ENCODE results near the gene SDCCAG8.

Gene SDCCAG8

DNA sequence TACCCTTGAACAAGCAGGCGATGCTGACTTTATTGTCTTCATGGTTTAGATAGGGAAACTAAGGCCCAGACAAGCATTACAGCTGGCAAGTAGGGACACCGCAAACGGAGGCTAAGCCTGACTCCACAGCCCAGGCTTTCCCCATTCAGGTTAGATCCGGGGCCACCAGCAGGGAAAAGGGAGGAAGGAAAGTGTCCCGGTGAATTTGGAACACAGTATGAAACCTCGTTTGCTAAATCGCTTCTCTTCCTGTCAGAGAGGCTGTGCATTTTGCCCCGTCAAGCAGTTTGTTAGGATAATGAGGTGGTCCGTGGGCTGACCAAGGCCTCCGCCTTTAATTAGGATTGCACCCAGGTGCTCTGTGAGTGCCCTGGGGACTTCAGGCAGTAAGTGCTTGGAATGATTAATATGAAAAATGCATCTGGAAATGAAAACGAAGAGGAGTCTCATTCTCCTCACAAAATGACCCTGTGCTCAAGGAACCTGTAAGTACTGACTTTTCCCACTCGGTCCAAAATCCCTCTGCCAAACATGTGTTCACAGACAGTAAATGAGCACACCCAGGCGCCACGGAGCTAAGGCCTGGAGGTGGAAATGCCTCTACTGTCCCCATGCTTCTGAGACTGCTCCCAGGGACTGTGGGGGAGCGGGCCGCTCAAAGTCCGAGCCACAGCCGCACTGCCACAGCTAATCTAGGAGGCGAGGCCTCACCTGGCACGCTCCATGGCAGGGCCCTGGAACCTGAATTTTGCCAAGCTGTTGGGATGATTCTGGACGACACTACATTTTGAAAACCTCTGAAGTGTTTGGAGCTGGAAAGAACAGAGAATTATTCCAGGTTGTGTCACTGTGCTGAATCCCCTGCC is 234.1 kb downstream of the SDCCAG8 start:
- DNase-seq, result peak; percentile 100

DNA sequence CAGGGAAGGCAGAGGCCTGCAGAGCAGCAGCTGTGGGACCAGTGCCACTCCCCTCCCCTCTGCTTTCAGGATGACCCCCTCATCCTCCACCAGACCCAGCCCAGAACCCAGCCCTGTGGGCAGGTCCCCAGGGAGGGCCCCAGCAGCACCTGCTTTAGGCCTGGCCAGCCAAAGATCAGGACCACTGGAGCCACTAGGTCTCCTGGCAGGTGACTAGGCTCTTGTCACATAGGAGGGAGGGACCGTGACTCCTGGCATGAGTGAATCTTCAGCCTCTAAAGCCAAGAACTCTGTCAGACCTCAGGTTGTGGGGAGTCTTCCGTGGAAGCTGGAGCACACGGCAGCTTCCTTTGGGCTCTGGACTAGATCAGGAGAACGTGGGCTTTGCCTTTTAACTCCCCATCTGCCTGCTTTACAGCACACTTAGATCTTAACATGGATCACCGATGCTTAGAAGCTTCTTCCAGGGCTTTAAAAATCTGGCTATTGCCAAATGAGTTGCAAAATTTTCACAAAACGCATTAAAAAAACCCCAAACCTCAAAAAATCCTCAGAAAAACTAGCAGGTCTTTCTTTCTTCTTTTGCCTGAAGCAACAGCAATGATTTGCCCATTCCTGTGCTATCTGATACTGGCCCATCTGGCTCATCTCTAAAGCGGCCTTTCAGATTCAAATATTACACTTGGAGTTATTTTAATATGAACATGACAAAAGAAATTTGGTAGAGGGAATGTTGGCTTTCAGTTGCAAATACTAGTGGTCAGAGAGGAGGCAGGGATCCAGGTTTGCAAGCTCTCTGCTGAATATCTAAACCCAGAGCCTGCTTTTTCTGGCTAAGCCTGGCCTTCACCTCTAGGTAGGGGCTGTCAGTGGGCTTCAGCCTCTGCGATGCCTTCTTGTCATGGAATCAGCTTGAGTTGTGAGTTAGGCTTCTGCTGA is 235.2 kb downstream of the SDCCAG8 start:
- DNase-seq, result peak; percentile 100

DNA sequence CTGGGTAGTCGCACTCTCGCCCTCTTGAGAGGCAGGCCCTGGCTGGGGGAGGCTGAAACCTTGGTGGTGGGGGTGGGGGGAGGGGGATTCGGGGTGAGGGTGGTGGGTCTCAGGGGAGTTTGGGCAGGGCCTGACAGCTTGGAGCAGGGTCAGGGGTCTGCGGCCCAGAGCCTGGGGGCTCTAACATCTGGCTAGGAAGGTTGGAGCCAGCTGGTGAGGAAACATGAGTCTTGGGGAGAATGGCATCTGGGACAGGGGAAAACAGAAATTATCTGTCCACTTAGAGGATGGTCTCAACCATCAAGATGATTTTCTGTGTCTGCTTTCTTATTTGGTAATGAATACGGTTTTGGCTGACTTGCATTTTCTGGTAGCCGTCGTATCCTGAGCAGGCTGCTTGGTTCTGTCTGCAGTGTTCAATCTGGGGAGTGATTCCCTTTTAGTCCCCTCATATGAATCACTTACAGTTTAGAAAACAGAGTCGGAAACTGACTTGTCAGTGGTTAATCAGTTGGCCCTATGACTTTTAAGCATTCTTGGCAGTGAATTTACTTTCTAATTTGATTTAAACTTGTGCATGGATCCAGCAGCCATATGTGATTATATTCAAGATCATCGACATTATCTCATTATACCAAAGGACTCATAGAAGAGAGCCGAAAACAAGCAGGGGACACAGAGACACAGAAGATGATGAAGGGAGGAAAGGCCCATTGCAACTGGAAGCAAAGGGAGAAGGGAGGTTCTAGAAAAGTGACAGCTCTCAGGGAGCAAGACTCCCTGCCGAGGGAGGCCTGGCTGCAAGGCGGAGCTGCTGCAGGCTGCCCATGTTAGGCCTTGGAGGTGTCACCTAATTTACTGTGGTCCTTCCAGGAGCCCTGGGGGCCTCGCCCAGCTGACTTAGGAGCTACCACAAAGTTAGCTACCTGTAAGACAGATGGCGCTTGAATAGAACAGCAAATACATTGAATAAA is 237.6 kb downstream of the SDCCAG8 start:
- peak; percentile 100 for DNase-seq

DNA sequence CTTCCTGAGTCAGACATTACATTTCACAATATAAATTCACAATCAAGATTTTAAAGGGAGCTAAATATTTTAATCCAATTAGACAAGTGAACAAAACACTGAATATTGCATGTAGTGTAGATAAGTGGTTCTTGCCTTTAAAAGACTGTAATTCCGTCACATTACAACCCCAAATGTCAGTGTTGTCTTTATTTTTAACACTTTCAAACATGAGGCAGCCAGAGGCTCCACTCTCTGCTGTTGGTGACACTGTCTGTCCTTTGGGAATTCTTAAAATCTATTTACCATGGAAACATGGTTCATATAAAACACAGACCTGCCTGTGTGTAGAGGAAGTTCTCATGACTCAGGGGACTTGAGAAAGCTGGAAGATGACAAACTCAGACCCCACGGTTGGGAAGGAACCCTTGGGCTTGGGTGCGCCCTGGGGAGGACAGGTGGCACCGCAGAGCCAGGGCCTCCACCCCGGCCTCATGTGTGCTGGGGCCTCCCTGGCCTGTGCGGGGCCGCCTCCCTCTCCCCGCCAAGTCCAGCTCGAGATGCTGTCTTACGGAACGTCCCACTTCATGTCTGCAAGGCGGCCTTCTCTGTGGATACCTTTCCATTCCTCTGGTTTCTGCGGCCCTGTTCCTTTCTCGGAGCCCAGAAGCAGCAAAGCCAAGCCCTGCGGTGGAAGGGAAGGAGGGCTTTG is 239.0 kb downstream of the SDCCAG8 start:
- DNase-seq, result peak; percentile 100

DNA sequence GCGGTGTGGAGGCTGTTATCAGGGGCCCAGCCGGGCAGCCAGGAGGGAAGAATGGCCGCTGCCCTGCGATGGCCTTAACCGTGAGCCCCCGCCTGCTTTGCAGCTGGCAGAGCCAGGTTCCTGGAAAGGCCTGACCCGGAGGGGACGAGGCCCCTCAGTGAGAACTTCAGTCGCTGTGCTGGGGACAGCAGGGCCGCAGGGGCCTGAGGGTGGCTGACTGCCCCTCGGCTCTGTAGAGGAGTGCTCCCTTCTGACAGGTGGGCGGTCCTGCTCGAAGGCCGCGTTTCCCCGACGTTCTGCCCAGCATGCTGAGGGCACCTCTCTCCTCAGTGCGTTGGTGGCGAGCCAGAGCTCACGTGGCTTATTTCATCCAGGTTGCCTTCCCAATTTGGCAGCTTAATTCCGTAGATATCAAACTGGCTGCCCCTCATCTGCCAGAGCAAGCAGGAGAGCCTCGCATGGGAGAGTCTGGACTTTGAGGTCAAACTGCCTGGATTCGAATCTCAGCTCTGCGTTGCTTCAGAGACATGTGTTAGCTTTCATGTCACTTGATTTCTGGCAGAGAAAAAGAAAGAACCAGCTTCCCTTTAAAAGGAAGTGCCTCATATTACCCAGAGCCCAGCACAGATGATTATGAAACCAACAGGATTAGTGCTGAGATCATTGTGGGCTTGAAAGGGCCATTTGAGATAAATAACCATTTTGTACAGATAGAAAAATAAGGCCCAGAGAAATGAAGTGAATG is 239.8 kb downstream of the SDCCAG8 start:
- peak; percentile 100 for DNase-seq

DNA sequence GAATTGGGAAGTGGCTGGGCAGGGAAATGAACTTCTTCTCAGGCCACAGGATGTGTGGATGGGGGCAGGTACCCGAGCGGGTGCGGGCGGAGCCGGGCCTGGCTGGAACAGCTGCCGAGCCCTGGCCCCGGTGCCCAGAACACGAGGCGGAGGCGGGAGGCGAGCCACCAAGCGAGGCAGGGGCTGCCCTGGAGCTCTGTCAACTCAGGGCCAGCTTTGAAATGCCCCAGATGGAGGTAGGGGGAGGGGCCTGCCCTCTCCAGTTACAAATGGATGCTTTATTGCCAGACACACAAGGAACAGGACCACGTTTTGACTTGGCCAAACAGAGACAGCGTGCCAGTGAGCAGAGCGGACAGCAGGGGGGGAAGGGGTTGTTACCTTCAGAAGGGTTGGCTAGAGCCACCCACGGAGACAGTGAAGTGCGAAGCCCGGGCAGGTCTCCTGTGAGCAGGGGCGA is 240.4 kb downstream of the SDCCAG8 start:
- peak; percentile 100 for DNase-seq

- no peak for DNase-seq
Observed at GRCh38 chr1:243496806-243497205, 241.0 kb downstream of the SDCCAG8 start.

GRCh38 chr1:243497939-243498681 is 242.3 kb downstream of the SDCCAG8 start:
- DNase-seq, result no peak

- DNase-seq, result no peak
Observed at GRCh38 chr1:243499248-243499647, 243.4 kb downstream of the SDCCAG8 start.

GRCh38 chr1:243499711-243500110 is 243.9 kb downstream of the SDCCAG8 start:
- no peak for DNase-seq

DNA sequence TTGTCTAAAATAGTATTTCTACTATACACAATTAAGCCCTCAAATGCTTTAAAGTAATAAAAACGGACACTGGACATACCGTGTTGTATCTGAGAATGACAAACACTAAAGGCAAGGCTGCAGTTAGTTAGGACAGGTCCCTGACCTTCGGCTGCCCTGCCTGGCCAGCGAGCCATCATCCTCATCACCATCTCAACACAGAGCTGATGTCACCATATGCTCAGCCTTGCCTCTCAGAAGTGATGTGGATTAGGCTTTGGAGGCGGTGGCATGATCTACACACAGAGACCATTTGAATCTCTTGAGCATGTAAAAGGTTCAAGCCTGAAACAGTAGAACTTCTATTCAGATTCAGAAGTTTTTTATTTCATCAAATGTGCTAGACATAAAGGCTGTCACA is 244.7 kb downstream of the SDCCAG8 start:
- DNase-seq, result no peak

DNA sequence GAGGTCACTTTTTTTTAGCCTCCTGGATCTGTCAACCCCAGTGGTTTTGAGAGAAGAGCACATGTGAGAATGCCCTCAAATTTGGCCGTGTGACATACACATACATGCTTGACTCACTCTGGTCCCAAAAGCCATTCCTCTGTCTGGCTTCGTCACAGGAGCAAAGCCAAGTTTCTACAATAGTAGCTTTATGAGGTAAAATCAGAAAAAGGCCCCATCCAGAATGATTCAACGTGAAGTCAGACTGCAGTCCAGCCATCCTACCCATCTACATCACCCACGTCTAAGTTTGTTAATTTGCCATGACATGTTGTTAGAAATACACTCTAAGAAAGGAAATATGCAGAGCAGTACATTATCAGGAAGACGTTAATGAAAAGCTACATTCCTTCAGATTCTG is 245.2 kb downstream of the SDCCAG8 start:
- no peak for DNase-seq

GRCh38 chr1:243503155-243503554 is 247.3 kb downstream of the SDCCAG8 start:
- no peak for DNase-seq

GRCh38 chr1:243505986-243506689 is 250.3 kb downstream of the SDCCAG8 start:
- no peak for DNase-seq

GRCh38 chr1:243507001-243507671 is 251.3 kb downstream of the SDCCAG8 start:
- DNase-seq, result peak; percentile 100

GRCh38 chr1:243507672-243508302 is 251.9 kb downstream of the SDCCAG8 start:
- DNase-seq, result peak; percentile 100

DNA sequence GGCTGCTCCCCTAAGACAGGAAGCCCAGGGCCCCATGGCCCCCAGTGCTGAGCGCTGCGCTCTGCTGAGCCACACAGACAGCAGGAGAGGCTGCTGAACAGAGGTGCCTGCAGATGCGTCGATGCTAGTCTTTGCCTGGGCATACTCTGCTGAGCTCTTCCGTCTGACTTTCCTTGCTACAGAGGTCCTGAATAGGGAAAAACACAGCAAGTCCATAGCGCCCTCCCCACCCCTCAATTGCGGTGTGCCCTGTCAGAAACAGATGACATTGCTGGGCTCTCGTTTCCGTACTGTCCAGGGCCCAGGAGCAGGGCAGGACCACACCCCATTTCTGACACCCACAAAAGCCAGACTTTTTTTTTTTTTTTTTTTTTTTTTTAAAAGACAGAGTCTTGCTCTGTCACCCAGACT is 252.5 kb downstream of the SDCCAG8 start:
- DNase-seq, result peak; percentile 100

DNA sequence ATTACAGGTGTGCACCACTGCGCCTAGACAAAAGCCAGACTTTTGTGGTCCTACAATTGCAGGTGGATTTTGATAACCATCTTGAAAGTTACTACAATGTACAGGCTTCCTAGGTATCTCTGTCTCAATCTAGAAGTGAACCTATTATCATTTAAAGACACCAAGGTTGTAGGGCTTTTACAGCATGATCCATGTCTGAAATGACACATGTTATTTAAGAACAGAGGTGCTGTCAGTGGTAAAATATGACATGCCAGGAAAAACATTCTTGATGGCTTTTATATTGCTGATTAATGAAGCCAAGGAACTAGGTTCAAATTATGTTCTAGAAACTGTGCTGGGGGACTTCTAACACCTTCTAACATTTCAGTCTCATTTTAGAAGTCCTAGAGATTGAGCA is 253.1 kb downstream of the SDCCAG8 start:
- DNase-seq, result no peak
